Inflammatory macrophage treated with lipopolysaccharide for 1 hour (primary cell): ENCODE measurements around the gene COTL1.

Experiments
- DNase-seq, 2 donors: peaks; one replicate each; pipeline ENCODE4 v3.0.0-alpha.2; 2020 to 2022

The COTL1 gene, protein sequence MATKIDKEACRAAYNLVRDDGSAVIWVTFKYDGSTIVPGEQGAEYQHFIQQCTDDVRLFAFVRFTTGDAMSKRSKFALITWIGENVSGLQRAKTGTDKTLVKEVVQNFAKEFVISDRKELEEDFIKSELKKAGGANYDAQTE

DNA sequence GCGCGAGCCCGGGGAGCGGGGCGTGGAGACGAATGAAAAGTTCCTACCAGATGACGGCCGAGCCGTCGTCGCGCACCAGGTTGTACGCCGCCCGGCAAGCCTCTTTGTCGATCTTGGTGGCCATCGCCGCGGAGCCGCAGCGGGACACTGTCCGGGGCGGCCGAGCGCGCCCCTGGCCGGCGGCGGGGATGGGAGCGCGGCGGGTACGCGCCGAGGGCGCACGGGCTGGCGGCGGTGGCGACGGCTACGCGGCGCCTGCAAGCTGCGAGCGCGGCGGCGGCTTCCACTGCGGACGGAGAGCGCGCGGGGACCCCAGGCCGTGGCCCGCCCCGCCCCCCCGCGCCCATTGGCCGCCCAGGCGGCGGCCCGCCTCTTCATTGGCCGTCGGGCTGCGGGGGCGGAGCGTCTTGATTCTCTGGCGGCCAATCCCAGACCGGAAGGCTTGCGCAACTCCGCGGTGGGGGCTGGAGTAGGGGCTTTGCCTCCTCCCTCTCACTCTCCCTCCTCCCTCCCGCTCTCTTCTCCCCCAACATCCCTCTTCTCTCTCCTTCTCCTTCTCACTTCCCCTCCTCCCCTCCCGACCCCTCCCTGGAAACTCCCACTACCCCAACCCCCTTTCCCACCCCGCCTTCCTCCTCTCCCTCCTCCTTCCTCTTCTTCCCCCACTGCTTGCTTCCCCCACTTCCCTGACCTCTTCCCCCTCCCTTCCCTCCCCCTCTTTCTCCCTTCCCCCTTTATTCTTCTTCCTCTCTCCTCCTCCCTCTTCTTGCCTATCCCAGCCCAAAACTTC is at the start of gene COTL1:
Gene COTL1, minus strand, starts transcription at position 288 of the 790 bp plus-strand sequence. Its CDS starts 164 bp downstream, at position 124.
- DNase-seq = peak; percentile 98 to 99

DNA sequence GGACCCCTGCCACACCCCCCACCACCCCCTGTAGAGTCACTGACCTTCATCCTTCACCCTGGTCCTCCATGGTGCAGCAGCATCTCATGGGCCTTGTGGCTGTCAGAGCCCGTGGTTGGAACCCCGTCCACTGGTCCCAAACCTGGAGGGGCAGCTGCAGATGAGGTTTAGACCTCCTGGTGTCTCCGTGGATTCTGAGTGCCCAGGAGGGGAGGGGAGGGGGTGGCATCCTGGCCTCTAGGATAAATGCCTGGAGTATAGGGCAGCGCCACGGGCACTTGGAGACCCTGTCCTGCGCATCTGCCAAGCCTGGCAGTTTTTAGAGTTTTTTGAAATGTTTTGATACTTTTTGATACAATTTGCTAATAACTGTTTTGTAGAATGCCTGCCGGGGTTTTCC is 48.0 kb upstream of the COTL1 start:
- no peak for DNase-seq

DNA sequence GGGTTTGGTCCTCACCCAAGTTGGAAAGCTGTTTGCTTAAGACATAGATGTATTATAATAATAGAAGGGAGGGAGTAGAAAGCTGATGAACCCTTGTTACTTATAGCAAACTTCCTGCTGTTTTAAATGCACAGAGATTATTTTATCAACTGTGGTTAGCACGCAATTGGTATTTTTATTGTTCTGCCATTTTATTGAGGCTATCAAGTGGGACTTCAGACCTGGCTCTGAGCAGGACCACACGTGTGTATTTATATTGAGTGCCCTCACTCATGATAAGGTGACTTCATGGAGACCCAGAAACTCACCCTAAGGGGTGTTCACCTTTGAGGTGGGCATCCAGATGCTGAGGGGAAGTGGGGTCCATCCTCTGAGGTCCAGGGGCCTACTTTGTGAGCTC is 47.5 kb upstream of the COTL1 start:
- DNase-seq = no peak

DNA sequence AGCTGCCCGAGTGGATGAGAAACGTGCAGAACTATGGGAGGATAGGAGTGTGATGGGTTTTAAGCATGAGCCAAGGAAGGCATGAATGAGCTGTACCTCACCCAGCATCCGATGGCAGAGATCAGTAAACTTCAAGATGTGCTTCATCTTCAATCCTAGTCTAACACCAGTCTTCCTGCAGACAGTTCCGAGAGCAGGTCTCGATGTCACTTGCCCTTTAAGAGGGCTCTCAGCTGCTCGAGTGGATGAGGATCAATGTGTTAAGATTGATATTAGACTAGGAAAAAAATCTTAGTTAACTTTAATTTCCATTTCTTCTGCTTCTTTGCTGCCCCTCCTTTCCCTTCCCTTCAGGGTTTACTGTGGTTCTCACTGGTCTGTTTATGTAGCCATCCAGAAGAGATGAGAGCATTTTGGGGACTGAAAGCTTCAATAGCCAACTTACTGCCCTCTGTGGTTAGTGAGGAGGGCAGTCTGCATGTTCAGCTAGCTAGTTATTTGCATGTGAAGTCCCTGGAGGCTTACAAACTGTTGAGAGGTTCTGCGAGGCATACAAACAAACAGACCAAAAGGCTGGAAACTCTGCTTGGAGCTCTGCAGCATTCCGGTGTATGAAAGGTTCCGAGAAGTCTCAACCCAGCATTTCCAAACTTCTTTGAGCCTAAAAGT is 45.7 kb upstream of the COTL1 start:
- DNase-seq = no peak

DNA sequence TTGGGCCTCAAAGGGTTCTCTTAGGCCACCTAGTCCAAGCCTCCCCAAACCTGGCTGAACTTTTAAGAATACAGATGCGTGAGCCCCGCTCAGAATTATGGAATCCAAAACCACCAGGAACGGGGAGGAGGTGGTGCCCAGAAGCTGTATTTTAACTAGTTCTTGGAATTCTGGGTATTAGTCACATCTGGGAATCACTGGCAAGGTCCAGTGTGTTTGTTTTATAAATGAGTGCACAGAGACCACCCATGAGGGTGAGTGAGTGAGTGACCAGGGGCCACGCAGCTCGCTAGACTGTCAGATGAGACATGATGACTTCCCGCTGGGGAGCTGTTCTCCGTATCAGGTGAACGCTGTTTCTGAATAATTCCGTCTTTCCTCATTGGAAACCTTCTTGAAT is 44.6 kb upstream of the COTL1 start:
- DNase-seq = no peak

DNA sequence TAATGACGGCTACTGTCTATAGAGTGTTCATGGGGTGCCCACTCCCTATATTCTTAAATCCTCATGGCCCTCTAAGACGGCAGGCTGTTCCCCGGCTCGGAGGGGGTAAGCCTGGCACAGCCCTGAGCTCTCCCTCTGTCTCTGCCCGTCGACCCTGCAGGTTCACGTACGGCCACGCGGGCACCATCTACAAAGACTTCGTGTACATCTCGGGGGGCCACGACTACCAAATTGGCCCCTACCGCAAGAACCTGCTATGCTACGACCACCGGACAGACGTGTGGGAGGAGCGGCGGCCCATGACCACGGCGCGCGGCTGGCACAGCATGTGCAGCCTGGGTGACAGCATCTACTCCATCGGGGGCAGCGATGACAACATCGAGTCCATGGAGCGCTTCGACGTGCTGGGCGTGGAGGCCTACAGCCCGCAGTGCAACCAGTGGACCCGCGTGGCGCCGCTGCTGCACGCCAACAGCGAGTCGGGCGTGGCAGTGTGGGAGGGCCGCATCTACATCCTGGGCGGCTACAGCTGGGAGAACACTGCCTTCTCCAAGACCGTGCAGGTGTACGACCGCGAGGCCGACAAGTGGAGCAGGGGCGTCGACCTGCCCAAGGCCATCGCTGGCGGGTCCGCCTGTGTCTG is 43.7 kb upstream of the COTL1 start:
- DNase-seq = no peak

DNA sequence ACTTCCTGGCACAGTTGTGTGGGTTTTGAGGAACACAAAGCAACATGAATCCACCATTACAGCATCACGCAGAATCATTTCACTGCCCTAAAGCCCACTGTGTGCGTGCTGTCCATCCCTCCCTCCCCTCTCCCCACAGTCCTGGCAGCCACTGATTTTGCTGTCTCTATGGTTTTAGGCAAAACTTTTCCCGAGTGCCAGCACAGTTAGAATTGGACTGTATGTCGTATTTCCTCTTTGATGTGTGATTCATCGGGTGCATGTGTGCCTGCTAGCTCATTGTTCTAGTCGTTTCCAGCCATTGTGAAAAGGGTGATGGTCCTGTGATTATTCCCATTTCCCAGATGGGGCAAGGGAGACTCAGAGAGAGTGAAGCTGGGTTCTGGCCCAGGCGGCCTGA is 43.1 kb upstream of the COTL1 start:
- peak in 1 of 2 donors; percentile 15 for DNase-seq

DNA sequence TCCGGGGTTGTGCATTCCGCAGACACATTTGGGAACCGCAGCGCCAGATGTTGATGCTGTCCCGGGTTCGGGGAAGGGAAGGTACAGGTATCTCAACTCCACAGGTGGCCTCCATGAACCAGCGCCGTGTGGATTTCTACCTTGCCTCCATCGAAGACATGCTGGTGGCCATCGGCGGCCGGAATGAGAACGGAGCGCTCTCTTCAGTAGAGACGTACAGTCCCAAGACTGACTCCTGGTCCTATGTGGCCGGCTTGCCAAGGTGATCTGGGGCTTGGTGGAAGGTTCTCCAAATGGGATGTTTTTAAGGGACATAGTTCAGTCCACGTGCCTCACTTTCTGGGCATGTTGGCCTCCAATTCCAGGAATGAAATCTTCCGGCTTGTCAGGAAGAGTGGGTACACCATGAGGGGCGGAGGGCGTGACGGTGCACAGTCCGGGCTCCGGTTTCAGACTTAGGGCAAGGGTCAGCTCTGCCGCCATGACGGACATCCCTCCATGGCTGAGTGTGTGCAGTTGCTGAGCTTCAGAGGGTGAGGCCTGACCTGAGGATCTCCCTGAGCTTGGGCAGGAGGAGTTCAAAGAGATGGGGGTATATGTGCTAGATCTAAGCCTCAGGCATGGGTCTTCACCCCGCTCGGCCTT is 41.9 kb upstream of the COTL1 start:
- DNase-seq = no peak

DNA sequence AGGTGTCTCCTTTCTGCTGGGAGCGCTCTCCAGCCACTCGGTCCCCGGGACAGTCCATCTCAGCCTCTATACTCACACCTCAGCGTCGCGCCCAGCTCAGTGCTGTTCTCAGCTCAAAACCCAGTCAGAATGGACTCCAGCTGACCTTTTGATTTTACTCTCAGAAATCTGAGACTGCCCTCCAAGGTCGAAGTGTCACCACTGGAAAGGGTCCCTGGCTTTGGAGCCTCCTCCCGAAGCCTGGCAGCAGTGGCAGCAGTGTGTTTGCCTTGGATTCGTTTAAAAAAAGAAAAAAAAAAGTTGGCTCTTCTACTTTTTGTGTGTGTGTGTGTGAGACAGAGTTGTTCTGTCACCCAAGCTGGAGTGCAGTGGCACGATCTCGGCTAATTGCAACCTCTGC is 40.8 kb upstream of the COTL1 start:
- DNase-seq = no peak

DNA sequence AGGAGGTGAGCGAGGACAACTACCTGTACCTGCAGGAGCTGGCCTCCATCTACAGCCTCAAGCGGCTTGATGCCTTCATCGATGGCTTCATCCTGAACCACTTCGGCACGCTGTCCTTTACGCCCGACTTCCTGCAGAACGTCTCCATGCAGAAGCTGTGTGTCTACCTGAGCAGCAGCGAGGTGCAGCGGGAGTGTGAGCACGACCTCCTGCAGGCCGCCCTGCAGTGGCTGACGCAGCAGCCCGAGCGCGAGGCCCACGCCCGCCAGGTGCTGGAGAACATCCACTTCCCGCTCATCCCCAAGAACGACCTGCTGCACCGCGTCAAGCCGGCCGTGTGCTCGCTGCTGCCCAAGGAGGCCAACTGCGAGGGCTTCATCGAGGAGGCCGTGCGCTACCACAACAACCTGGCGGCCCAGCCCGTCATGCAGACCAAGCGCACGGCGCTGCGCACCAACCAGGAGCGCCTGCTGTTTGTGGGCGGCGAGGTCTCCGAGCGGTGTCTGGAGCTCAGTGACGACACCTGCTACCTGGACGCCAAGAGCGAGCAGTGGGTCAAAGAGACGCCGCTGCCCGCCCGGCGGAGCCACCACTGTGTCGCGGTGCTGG is 39.5 kb upstream of the COTL1 start:
- DNase-seq = no peak

DNA sequence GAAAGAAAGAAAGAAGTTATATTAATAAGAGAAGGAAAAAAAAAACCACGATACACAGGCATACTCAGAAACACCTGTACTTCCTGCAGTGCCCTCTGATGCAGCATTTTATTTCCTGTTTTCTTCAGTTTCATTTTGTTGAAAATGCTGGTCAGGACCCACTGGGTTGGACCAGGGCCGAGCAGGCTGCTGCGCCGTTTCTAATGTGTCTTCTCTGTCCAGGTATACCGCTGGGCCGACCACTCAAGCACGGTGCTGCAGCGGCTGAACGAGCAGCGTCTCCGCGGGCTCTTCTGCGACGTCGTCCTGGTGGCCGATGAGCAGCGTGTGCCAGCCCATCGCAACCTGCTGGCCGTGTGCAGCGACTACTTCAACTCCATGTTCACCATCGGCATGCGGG is 38.8 kb upstream of the COTL1 start:
- no peak for DNase-seq

DNA sequence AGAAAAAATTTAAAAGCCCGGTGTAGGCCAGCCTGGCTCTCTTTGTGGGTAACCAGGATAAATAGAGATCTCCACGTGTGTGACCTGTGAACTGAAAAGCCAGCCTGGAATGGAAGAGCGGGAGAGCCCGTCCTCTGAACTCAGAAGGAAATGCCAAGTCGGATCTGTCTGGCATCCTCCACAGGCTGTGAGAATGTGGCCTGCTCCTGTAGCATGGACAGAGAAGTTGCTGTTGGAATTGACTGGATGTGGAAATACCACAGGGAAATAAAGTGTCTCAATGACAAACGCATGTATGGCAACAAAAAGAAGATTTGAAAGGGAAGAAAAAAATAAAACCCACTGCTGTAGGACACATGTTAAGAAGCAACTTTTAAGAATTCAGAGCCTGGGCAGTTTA is 37.1 kb upstream of the COTL1 start:
- no peak for DNase-seq

DNA sequence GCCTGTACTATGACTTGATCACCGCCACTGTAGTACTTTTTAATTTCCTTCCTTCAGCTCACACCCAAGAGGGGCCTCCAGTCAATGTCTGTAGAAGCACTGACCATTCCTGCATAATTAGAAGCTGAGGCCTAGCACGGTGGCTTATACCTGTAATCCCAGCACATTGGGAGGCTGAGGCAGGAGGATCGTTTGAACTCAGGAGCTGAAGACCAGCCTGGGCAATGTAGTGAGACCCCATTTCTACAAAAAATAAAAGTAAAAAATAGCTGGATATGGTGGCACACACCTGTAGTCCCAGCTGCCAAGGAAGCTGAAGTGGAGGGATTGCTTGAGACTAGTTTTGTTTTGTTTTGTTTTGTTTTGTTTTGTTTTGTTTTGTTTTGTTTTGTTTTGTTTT is 36.4 kb upstream of the COTL1 start:
- no peak for DNase-seq

DNA sequence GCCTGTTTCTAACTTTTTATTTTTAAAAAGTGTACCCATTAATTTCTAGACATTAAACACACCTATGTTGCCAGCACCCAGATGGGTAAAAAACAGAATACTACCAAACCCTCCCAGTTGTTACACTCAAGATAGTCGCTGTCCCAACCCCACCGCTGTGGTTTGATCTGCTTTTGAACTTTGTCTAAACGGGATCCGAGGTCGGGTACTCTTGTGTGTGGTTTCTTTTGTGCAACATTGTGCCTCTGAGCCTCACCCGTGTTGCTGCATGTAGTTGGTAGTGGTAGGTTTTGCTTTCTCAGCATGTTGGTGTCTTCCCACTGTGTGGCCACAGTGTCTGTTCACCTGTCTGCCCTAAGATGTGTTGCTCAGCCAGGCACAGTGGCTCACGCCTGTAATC is 34.7 kb upstream of the COTL1 start:
- DNase-seq = no peak

DNA sequence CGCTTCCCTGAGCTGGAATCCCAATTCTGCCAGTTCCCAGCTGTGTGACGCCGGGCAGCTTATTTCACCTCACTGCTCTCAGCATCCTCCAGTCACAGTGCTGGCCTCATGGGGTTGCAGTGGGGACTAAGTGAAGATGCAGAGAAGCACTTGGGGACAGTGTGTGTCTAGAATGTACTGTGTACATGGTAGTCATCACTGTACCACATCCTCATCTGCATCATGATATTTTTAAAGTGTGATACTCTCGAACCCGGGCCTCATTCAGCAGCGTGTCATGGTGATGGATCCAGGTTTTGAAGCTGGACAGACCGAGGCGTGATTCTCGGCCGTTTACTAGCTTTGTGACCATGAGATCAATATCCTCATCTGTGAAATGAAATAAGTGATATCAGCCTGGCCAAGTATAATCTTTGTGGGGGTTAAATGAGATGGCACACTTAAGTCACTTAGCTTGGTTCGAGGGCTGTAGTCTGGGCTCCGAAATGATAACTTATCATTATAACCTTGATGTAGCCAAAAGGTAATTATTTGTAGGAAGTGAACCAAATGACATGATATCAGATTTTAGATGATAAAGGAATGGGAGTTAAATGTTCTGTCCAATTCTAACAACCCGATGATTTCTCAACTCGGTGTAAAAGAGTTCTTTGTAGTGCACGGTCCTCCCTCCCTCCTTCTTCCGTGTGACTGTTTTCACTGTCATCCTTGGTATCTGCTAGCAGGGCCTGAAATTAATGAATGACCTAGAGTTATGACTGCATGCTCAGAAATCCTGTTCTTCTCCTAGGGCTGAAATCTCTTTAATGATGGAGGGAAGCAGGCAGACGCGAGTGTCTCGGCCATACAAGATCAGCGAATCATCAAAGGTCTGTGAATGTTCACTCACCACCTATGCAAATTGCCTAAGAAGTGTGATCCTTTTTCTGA is 32.4 kb upstream of the COTL1 start:
- no peak for DNase-seq

DNA sequence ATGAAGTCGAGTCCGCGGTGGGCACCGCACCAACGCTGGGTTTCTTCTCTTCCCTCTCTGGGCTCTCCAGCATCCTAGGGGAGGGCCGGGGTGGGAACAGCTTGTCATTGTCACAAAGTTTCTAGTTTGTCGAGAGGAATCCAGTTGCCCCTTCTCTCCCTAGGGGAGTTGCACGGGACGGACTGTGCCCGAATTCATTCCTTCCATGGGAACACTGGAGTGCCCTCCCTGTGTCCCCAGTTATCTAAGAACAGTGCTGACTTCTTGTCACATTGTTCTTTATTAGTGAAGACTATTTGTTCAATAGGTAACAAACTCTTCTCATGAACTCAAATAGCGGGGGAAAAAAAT is 31.6 kb upstream of the COTL1 start:
- DNase-seq = no peak

DNA sequence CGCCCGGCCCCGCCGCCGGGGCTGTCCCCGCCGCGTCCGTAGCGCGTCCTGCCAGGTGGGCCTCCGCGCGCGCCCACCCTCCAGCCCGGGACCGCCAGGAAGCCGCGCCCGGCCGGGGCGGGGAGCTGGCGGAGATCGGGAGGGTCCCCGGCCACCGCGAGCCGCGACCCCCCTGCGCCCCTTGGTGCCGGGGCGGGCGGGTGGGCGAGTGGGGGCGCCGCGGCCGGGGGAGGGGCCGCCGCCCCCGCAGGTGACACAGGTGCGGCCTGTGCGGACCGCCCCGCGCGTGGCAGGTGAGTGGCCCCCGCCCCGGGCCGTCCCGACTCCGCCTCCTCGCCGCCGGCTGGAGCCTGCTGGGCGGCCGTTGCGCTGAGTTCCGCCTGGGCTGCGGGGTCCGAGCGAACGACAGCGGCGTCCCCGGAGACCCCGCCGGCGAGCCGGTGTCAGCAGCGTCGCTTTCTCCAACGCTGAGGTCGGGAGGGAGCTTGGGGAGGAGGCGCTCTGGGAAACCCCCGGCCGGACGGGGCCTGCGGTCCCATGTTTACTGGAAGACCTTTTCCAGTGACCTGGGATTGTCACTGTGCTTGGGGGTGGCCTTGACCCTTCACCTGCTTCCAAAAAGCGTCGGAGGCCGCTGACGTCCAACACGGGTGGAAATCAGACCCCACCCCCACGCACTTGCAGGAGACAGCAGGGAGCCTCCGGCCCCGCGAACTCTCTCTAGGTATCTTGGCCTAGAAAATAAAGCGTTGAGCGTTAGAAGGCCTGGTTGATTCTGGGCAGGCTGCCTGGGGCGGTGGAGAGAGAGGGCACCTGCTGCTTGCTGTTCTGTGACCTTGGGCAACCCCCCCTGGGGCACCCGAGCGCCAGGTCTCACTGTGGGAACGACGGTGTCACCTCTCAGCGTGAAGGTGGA is 31.0 kb upstream of the COTL1 start:
- peak; percentile 32 to 34 for DNase-seq

DNA sequence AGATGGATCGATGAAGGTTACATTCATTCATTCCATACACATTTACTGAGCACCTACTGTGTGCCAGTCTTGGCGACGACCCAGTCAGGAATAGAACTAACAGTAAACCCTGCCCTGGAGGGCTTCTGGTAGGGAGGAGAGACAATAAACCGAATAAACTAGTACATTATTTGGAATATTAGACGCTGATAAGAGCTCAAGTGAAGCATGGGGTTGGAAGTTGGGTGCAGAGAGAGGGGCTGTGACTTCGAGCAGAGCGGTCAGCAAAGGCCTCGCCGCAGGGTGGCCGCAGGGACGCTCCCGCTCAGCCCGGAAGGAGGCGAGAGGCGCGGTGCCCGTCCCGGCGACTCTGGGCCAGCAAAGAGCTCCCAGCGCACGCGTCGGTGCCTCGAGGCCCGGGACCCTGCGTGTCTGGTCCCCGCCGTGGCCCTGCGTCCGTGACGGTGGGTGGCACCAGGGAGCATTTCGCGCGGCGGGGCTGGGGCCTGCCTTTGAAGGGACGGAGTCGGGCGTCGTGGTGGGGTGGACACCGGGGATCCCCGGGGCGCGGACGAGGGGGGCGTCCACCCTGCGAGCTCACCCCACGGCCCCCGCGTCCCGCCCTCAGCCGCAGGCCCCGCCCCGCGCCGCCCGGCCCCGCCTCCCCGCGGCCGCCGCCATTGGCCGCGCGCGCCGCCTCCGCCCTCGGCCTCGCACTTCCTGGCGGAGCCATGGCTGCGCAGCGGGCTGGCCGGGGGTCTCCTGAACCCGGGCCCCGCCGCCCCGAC is 30.1 kb upstream of the COTL1 start, which contains the start of gene KLHL36:
Gene KLHL36, plus strand, starts transcription at position 684 of the 767 bp plus-strand sequence. CDS start 2,357 bp downstream, outside the sequence.
- DNase-seq = peak; percentile 34 to 63

DNA sequence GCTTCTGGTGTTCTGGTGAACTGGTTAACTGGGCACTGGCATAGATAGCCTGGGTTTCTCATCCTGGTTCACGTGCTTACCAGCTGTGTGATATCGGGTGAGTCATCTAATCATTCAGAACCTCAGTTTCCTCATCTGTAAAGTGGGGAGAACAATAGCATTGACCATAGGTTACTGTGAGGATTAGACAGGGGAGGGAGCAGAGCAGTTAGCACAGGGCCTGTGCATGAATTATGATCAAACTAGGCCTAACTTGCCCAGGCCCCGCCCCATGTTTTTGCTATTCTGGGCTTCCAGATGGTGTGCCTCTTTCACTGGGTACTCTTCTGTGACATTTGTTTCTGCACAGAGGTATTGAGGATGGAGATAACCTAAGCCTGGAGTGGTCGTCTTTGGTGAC is 25.8 kb upstream of the COTL1 start:
- DNase-seq = no peak

DNA sequence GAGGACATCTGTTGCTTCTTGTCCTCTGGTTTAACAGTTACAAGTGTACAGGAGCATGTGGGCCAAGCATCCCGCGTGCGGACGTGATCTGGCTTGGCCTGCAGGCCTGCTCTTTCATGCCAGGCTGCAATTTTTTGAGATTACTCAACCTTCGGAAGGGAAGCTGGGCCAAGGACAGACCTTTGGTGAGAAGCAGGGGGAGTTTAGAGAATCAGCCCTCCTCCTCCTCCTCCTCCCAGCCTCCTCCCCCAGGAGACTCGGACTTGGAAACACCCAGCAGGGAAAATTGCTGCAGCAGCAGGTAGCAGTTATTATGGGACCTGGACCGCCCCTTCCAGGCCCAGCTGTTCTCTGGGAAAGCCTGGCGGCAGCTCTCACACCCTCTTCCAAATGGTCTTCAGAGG is 25.3 kb upstream of the COTL1 start:
- DNase-seq = peak; percentile 59 to 74
